Measurements from ENCODE around the gene TUBGCP4.

- TF ChIP-seq, protein P1, sequence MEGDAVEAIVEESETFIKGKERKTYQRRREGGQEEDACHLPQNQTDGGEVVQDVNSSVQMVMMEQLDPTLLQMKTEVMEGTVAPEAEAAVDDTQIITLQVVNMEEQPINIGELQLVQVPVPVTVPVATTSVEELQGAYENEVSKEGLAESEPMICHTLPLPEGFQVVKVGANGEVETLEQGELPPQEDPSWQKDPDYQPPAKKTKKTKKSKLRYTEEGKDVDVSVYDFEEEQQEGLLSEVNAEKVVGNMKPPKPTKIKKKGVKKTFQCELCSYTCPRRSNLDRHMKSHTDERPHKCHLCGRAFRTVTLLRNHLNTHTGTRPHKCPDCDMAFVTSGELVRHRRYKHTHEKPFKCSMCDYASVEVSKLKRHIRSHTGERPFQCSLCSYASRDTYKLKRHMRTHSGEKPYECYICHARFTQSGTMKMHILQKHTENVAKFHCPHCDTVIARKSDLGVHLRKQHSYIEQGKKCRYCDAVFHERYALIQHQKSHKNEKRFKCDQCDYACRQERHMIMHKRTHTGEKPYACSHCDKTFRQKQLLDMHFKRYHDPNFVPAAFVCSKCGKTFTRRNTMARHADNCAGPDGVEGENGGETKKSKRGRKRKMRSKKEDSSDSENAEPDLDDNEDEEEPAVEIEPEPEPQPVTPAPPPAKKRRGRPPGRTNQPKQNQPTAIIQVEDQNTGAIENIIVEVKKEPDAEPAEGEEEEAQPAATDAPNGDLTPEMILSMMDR (conservative IDR thresholded peaks at IDR 0.05 in 1 of 2, IDR thresholded peaks at IDR 0.05 in 1 of 2; ENCODE audit: extremely low read depth in 1 of 2, insufficient read depth in 1 of 2, low read depth in 1 of 2, low read length in 2 of 2): no peak
- no peak for TF ChIP-seq EZH2 (IDR thresholded peaks at IDR 0.05; ENCODE audit: borderline replicate concordance, low read length)
Measured at GRCh38 chr15:43330780-43331087, 40.2 kb upstream of the TUBGCP4 start.
